NCI-H2196 (cell line): ENCODE data around the gene ABCC3.

Source experiments
- DNase-seq: peaks from one replicate; lab custom pipeline; 2025; ENCODE audit not compliant: unreplicated experiment; lab: John Stamatoyannopoulos, UW

ABCC3 gene

GRCh38 chr17:50641357-50641756, 6.7 kb downstream of the ABCC3 start:
- peak; percentile 10 for DNase-seq

GRCh38 chr17:50642071-50642721, 7.5 kb downstream of the ABCC3 start:
- no peak for DNase-seq

- DNase-seq = no peak
These were observed 8.3 kb downstream of the ABCC3 start for GRCh38 chr17:50642722-50643656.

- no peak for DNase-seq
These were observed 11.3 kb downstream of the ABCC3 start for GRCh38 chr17:50645748-50646682.

- DNase-seq = no peak
These were observed 12.5 kb downstream of the ABCC3 start for GRCh38 chr17:50647187-50647586.

GRCh38 chr17:50649042-50649908, 14.6 kb downstream of the ABCC3 start:
- DNase-seq = no peak

- no peak for DNase-seq
These were observed 17.0 kb downstream of the ABCC3 start for GRCh38 chr17:50651661-50652060.

- no peak for DNase-seq
These were observed 19.1 kb downstream of the ABCC3 start for GRCh38 chr17:50653738-50654137.

- no peak for DNase-seq
These were observed 21.8 kb downstream of the ABCC3 start for GRCh38 chr17:50656509-50656908.

- no peak for DNase-seq
These were observed 22.4 kb downstream of the ABCC3 start for GRCh38 chr17:50657054-50657453.

- no peak for DNase-seq
These were observed 22.9 kb downstream of the ABCC3 start for GRCh38 chr17:50657627-50658026.

- no peak for DNase-seq
These were observed 23.9 kb downstream of the ABCC3 start for GRCh38 chr17:50658616-50659015.

- no peak for DNase-seq
These were observed 24.5 kb downstream of the ABCC3 start for GRCh38 chr17:50659179-50659578.

GRCh38 chr17:50660042-50660886, 25.6 kb downstream of the ABCC3 start:
- DNase-seq = peak; percentile 80

GRCh38 chr17:50660887-50661345, 26.2 kb downstream of the ABCC3 start:
- no peak for DNase-seq

GRCh38 chr17:50661348-50661747, 26.7 kb downstream of the ABCC3 start:
- no peak for DNase-seq

GRCh38 chr17:50661795-50662391, 27.2 kb downstream of the ABCC3 start:
- peak; percentile 71 for DNase-seq

GRCh38 chr17:50662632-50663225, 28.0 kb downstream of the ABCC3 start:
- no peak for DNase-seq
